ENCODE measurements around the gene SLFN12L.

GRCh38 chr17:35499548-35499947, 37.9 kb downstream of the SLFN12L start:
- TF ChIP-seq CTCF (IDR thresholded peaks at IDR 0.05): no peak
- no peak for TF ChIP-seq POLR2A (IDR thresholded peaks at IDR 0.05)
